NCI-H2029 treated with DMSO at 0.1 percent for 48 hours (cell line): Measurements from ENCODE around the gene FBXL13.
"Not testable (repeated sequence)": the region's sequence is repeated elsewhere in the genome, so short reads cannot be mapped to it uniquely, and the experiment has no call there.

Source experiments
- DNase-seq: peaks from one replicate; lab custom pipeline; 2025; lab: John Stamatoyannopoulos, UW

FBXL13 gene

DNA sequence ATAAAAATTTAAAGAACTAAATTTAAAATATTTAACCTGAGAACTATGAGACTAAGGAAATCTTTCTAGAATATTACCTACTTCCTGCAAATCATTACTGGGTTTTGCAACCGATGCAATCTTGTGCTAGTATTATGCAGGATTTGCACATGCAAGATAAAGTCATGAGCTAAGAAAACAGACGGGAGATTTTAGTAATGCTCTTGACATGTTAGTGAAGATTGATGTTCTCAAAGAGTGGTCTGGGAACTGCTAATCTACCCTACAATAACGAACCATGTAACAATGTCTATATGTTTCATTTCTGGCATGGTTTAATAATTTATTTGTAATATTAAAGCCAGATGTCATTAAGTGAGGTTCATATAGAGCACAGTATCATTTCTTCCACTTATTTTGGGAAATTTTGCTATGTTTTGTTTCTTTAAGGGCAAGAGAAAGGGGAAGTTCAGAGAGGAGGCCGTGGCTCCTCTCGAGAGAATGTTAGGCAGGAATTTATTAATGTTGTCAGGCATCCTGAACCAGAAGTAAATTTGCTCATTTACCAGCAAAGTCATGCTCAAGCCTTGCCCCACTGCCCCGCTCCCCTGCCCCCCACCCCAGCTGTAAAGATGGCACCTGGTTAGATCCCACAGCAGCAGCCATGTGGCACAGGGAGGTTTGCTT, 139.0 kb downstream of the FBXL13 start:
- DNase-seq = no peak

DNA sequence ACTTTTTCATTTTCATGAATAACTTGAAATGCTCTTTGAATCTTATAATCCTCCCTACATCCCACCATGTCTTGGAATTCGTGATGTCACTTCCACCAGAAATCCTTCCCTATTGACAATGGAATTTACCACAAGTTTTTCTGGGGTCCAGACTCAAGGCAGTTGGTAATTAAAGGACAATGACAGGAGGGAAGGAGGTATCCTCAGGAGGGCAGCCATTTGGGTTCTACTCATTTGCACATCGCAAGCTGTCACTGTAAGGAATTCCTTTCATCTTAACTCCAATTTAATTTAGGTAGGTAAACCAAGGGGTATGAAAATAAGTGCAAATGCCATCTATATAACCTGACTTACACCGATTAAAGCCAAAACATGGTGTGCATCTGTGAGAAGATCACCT, 139.9 kb downstream of the FBXL13 start:
- no peak for DNase-seq

DNA sequence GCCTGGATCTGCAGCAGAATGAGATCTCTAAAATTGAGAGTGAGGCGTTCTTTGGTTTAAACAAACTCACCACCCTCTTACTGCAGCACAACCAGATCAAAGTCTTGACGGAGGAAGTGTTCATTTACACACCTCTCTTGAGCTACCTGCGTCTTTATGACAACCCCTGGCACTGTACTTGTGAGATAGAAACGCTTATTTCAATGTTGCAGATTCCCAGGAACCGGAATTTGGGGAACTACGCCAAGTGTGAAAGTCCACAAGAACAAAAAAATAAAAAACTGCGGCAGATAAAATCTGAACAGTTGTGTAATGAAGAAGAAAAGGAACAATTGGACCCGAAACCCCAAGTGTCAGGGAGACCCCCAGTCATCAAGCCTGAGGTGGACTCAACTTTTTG, 140.4 kb downstream of the FBXL13 start:
- no peak for DNase-seq

DNA sequence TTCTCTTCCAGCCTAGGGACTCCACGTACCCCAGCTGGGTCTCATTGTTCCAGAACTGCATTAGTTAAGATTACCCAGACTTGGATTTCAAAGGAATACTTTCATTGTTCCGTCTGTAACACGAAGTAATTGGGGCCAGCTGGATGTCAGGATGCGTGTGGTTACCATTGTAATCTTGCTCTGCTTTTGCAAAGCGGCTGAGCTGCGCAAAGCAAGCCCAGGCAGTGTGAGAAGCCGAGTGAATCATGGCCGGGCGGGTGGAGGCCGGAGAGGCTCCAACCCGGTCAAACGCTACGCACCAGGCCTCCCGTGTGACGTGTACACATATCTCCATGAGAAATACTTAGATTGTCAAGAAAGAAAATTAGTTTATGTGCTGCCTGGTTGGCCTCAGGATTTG, 140.8 kb downstream of the FBXL13 start:
- DNase-seq = no peak

DNA sequence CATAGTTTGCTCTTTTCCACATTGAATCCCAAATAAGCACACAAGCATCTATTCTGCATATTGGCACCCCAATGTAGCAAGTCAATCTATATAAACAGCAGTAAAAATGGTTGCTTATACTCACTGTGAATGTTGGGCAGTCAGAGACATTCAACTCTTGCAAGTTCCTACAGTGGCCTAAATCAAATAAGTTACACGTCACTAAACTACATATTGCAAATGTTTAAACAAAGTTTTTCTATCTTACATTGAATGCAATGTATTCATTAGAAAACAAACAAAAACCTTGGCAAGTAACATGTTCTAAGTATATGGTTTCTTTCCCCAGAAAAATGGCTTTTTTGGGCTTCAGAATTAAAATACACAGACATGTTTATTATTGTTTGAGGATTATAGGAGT, 142.8 kb downstream of the FBXL13 start:
- DNase-seq = no peak

DNA sequence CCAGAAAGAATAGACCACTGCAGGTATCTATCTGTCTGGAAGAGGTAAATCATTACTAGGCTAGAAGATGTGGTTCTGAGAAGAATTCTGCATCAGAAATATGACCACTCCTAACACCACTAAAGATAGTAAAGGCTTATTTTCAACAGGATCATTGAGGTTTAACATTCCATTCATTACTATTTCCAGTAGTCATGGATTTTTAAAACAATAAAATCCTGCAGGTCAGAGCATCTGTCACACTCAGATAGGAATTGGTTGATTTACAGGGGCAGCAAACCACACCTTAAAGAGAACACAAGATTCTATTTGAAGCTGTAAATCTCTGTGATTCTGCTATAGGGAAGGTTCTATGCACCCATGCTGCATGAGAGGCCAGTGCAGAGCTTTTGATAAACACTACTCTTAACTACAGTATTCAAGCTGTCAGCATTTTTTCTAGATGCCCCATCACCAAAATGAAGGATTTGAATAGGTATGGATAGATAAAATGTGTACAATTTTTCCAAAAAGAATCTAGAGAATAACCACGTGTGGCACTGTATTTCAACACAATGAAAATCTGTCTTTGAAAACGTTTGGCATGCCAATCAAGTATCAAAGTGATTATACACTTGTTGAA, 147.2 kb downstream of the FBXL13 start:
- DNase-seq = no peak

DNA sequence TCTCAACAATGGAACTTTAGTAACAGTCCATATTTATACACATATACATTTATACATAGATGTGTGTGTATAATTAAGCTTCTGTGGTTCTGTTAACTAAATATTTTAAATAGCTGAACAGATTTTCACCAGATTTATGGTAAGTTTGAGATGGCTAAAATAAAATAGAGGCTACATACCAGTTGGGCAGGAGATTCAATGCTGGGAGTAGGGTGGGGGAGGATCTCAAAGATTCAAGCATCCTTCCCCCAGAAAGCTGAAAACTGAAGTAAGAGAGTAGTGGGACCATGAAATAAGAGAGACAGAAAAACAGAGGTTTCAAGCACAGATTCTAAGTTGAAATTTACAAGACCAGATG, 147.8 kb downstream of the FBXL13 start:
- no peak for DNase-seq

DNA sequence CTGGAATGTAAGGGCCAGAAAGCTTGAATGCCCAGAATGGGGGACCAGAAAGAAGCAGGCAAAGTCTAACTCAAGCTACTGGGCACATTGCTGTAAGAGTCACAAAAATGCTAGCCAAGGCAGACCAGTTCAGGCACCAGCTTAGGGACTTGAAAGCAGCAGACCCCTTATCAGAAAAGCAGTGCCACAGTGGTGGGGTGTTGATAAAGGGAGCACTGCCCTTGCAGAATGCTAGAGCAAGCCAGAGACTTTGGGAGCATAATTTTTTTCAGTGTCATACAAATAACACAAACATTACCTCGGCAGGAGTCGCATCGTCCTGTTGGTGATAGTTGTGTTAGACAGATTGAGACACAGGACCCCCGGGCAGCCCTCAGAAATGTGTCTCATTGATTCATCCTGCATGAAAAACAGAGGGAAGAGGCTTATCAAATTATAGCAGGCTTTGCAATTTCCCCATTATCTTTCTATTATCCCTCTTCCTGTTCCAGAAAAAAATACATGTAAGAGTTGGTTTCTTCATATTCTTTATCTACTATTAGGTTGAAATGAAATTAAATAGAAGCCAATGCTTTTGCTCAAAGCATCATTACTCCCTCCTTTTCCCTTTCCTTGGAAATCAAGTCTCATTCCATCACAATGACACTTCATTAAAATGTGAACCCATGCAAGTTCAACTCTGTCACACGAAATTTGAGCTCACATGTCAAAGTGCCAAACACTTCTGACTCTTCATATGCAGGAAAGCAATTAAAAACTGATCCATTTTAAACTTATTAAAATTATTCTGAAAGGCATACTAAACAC, 148.4 kb downstream of the FBXL13 start:
- DNase-seq = no peak

DNA sequence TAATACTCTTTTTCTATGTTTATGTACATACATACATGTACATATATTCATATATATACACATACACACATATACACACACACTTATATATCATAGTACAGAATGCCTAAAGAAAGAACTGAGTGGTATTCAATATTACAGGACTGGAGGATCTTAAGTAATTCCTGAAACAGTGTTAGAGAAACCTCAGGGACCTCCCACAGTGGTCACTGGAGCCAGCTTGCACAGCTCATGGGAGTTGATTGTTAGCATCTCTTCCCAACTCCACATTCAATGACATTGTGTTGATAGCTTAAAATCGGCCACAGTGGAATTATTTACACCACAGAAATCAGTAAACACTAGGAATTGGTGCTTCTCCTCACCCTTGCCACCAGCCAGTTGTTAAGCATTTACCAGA, 155.8 kb downstream of the FBXL13 start:
- DNase-seq = no peak

DNA sequence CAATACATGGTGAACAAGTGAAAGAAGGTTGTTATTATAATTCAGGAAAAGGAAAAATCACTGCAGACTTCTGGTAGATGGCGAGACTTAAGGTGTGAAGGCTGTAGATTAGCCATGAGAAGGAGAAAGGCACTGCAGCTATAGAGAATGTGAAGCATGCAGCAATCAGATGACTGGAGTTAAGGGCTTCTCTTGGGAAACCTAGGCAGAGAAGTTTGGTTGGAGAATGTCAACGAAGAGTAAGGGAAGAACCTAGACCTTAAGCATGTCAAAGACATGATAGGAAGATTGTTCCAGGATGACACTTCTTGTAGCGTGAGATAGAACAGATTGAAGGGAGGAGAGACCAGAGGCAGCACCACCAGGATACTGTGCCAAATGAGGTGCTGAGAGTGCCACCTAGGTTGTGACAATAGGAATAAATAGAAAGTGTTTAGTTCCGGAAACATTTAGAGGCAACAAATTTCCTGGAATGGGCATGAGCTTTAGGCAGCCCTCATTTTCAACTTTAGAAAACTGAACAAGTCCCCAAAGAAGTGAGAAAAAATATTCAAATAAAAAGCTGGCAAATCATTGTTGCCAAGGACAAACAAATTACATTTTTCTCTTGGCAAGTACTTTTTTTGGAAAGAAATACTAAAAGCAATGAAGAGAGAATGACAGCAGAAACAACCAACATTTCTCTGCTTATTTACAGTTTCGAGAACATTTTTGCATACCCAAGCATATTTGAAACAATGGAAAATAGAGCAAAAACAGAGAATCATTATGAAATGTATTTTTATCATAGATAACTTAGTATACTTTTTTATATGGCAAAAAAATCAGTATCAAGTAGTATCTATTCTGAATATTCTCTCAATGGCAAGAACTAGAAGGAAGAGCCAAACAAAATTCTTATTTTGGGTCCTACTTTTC, 156.9 kb downstream of the FBXL13 start:
- DNase-seq = no peak

DNA sequence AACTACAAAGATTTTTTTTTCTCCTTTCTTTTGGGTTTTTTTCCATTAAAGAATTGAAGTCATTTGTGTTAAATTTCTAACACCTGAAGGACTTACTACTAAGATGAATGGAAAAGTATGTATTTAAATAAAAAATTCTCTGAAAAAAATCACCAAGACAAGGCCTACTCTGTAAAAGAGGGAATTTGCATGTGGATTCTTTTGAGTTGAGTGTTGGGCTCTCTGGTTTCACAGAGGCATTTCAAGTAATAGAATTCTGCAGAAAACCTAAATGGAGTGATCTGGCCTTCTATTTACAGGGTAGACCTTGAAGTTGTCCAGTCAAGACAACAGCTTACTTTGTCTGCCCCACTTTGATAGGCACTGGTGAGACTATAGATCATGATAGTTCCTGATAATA, 157.7 kb downstream of the FBXL13 start:
- DNase-seq = no peak

DNA sequence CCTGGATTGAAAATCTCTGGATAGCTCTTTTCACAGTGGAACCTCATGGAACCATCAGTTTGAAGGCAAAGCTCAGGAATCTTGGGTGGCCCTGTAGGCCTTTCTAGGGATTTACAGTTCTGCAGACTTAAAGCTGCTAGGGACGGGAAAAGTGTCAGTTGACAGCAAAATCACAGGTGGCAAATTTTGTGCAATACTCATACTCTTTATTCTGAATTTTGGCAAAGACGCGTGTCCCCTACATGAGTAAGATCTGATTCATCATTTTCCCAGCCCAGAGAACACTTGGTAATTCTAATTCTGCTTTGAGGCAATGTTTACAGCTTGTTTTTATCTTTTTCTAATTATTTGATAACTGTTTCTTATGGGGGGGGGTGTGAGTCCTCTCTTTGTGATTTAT, 158.2 kb downstream of the FBXL13 start:
- no peak for DNase-seq

DNA sequence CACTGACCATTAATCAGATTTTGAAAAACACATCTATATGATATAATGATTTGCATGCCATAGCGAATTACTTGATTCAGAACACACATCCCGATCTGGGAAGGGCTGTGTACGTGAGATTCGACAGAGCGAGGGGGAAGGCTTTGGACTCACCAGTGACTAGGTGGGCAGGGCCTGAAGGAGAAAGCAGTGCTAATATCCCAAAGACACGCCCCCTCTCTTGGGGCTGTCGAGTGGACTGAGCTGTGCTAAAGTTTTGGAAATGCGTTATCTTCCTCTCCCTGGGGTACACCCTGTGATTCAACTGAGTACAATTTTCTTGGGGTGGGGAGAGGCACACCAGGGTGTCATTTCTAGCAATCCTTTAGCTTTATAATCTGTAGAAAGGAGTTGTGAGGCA, 160.0 kb downstream of the FBXL13 start:
- DNase-seq = no peak

DNA sequence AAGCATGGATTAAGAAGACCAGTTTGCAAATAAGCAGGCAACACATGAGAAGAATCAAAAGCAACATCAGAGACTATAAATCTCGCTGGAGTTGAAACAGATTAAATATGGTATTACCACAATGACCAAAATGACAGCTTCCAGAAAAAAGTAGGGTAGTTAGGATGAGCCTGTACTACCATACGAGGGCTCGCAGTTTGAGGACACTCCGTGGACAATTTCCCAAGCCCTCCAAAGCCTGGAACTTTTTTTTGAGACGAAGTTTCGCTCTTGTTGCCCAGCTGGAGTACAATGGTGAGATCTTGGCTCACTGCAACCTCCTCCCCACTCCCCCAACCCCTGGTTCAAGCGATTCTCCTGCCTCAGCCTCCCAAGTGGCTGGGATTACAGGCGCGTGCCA, 160.8 kb downstream of the FBXL13 start:
- no peak for DNase-seq

DNA sequence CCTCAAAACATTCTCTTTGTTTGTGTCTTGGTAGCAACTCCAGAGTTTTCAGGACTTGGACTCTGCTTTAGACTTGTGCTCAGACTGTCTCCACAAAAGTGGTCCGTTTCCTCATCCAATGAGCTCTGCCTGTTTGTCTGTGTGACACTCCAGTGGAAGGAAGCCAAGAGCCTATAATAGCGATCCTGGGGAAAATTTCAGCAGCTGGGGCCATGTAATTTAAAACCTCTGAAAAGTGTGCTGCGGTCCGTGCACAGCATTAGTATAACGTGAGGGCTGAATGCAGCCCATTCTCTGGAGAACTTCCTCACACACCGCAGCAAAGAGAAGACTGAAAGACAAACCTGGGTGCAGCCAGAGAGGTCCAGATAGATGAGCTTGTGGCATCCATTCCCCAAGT, 161.9 kb downstream of the FBXL13 start, which contains the start of gene LRRC17:
LRRC17 (plus strand) TSS at position 259 of the 400 bp plus-strand sequence. CDS start 20,914 bp downstream, outside the sequence.
- peak; percentile 62 for DNase-seq

DNA sequence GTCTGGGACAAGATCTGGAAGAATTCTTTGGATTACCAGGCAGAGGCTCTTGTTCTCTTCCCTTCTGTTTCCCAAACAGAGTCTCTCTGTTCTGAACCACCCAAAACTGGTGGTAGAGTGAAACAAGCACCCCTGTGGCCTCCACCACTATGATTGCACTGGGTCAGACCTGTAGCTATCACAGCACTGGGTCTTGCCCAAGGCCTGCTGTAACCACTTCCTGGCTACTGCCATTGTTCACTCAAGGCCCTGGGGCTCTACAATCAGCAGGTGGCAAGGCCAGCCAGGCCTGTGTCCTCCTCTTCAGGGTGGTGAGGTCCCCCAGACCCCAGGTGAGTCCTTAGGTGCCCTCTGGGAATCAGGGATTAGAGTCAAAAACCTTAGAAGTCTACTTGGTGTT, 165.9 kb downstream of the FBXL13 start:
- no peak for DNase-seq

DNA sequence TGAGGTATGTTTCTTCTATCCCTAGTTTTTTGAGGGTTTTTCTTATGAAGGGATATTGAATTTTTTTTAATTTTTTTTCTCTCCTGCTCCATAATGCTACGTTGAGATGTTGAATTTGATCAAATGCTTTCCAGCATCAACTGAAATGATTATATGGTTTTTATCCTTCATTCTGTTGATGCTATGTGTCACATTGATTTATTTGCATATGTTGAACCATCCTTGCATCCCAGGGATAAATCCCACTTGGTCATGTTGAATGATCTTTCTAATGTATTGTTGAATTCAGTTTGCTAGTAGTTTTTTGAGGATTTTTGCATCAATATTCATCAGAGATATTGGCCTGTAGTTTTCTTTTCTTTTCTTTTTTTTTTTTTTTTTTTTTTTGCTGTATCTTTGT, 171.0 kb downstream of the FBXL13 start:
- DNase-seq = not testable (repeated sequence)

DNA sequence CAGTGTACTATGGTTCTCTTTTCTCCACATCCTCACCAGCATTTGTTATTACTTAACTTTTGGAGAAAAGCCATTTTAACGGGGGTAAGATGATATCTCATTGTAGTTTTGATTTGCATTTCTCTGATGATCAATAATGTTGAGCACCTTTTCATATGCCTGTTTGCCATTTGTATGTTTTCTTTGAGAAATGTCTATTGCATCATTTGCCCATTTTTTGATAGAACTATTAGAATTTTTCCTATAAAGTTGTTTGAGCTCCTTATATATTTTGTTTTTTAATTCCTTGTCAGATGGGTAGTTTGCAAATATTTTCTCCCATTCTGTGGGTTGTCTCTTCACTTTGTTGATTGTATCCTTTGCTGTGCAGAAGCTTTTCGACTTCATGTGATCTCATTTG, 172.5 kb downstream of the FBXL13 start:
- DNase-seq = not testable (repeated sequence)

DNA sequence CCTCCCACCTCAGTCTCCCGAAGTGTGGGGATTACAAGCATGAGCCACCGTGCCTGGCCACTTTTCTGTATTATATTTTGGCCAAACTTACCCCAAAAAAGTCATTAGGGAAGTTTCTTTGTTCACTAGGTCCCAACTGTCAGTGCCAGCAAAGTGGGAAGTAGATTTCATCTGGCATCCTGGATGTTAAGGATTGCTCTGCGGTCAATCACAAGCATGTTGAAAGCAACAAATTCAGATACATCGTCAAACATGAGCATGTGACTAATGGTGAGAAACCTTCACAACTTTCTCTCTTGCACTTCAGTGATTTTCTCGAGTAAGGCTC, 176.1 kb downstream of the FBXL13 start:
- DNase-seq = no peak

DNA sequence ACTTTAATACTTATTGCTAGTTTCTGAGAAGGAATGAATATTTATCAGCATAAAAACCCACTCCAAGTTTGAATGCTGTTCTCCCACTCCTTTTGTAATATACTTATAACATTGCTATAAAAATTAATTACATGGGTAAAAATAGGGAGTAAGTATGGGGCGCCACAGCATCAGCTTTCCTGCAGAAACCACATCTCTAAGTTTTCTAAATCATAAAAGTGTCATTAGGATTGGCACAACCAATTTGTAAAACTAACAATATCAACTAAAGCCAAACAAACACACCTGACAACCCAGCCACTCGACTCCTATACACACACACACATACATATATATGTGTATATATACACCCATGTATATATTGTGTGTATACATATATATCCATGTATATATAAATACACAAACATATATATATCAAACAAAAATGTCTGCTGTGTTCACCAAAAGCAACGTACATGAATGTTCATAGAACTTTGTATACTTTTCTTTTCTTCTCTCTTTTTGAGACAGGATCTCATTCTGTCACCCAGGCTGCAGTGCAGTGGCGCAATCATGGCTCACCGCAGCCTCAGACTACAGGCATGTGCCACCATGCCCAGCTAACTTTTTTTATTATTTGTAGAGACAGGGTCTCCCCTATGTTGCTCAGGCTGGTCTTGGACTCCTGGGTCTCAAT, 176.6 kb downstream of the FBXL13 start:
- no peak for DNase-seq

DNA sequence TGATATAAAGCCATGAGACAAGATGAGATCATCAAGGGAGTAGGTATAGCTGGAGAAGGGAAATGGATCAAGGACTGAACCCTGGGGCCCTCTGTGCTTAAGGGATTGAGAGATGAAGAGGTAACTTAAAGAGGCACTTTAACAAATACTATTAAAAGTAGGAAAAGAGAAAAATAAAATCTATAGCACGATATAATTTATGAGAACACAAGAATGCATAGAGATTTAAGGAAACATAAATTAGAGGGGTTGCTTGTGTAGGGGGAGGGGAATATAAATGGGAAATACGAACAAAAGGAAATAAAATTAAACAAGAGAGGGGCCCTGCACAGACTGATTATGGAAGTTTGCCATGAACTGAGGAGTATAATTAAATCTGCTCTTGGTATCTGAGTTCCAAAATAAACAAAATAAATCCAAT, 177.4 kb downstream of the FBXL13 start:
- no peak for DNase-seq

DNA sequence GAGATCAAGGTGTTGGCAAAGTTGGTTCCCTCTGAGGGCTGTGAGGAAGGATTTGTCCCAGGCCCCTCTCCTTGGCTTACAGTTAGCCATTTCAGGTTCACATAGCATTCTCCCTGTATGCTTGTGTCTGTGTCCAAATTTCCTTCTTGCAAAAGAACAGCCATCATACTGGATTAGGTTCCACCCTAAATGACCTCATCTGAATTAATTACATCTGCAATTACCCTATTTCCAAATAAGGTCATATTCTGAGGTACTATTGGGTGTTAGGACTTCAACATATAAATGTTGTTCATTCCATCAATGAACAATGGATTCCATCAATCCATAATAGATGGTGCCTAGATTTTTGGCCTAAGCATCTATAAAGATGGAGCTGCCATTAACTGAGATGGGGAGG, 178.0 kb downstream of the FBXL13 start:
- no peak for DNase-seq
